ENCODE results near the gene MTMR1.

The MTMR1 gene

DNA sequence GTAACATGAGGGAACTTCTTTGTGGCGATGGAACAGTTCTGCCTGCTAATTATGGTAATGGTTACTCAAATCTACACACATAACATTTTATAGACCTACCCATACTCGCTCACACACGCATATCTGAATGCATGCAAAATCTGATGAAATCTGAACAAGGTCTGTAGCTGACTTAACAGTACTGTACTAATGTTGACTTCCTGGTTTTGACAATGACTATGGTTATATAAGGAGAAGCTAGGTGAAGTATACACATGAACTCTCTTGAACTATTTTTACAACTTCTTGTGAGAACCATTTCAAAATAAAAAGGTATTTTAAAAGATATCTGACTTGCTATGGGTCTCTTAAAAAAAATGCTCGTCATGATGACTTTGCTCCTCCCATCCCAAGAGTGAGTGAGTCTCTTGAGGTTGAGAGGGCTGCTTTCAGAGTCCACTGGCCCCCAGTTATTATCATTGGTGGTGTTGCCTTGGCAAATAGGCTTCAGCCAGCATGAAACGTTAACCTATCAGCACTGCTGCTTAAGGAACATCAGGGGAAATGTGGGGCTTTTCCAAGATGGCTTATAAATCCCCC is 99.8 kb downstream of the MTMR1 start:
- DNase-seq (ENCODE audit: insufficient read length, low spot score) (no peak), FAIRE-seq (no peak)
- TF ChIP-seq, protein P1, sequence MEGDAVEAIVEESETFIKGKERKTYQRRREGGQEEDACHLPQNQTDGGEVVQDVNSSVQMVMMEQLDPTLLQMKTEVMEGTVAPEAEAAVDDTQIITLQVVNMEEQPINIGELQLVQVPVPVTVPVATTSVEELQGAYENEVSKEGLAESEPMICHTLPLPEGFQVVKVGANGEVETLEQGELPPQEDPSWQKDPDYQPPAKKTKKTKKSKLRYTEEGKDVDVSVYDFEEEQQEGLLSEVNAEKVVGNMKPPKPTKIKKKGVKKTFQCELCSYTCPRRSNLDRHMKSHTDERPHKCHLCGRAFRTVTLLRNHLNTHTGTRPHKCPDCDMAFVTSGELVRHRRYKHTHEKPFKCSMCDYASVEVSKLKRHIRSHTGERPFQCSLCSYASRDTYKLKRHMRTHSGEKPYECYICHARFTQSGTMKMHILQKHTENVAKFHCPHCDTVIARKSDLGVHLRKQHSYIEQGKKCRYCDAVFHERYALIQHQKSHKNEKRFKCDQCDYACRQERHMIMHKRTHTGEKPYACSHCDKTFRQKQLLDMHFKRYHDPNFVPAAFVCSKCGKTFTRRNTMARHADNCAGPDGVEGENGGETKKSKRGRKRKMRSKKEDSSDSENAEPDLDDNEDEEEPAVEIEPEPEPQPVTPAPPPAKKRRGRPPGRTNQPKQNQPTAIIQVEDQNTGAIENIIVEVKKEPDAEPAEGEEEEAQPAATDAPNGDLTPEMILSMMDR (IDR thresholded peaks at IDR 0.05; ENCODE audit: insufficient read depth, missing control alignments) = no peak

DNA sequence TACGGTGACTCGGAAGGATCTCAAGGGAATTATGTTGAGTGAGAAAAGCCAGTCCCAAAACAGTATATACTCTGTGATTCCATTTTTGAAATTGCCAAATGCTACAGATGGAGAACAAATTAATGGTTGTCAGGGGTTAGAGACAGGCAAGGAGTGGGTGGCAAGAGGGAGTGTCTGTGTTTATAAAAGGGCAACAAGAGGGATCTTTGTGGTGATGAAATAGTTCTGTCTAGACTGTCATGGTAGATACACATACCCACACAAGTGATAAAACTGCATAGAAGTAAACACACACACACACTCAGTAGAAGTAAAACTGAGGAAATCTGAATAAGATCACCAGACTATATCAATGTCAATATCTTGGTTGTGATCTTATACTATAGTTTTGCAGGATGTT is 112.5 kb downstream of the MTMR1 start:
- no peak for DNase-seq (ENCODE audit: insufficient read length, low spot score)
- TF ChIP-seq, protein P1 (IDR thresholded peaks at IDR 0.05; ENCODE audit: insufficient read depth, missing control alignments) = no peak
- FAIRE-seq = no peak

DNA sequence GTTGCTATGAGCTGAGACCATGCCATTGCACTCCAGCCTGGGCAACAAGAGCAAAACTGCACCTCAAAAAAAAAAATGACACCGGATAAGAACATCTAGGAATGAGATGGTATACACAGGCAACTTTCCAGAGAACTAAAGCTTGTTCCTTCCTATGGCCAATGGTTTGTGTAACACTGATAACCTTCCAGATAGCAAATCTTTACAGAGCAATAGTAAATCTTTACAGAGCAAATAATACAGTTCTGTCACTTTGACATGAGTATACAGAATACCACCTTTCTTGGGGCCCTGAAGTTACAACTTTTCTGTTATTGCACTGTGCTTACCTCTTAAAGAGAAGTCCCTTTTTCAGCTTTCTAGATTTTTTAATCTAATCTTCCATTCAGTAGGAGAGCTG is 113.6 kb downstream of the MTMR1 start:
- TF ChIP-seq, protein P1 (IDR thresholded peaks at IDR 0.05; ENCODE audit: insufficient read depth, missing control alignments) = no peak
- DNase-seq (ENCODE audit: insufficient read length, low spot score) = no peak
- no peak for FAIRE-seq

DNA sequence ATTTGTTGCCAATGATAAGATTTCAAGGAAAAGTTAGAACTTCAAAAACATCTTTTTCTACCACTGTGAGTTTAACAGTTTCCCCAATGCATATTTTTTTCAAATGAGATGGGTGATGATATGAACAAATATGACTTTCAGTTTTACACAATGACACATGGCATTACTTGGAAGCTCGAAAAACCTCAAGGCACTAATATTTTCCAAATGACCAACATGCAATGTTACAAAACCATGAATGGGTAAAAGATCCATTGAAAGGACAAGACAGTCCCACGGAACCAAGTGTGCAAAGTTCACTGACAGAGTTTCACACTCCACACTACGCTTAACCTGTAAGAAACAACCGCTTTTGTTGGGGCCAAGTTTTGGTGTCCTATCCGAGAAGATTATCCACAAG is 120.7 kb downstream of the MTMR1 start:
- FAIRE-seq (no peak), DNase-seq (ENCODE audit: insufficient read length, low spot score) (no peak)
- TF ChIP-seq, protein P1 (IDR thresholded peaks at IDR 0.05; ENCODE audit: insufficient read depth, missing control alignments) = no peak

Measured in D721Med (cell line).